ENCODE measurements around the gene PEX13. TPM values are rescaled to one million over a fixed set of nuclear protein-coding genes. Genes with fewer than 3 reads are reported as not detected.

Gene PEX13
- total and polyA plus RNA-seq, 10 of the 15 experiments (the other 5 are each of a cell fraction or from before 2014, with no cell fraction given), result 2.6 to 27.6 (median 17.8) TPM

DNA sequence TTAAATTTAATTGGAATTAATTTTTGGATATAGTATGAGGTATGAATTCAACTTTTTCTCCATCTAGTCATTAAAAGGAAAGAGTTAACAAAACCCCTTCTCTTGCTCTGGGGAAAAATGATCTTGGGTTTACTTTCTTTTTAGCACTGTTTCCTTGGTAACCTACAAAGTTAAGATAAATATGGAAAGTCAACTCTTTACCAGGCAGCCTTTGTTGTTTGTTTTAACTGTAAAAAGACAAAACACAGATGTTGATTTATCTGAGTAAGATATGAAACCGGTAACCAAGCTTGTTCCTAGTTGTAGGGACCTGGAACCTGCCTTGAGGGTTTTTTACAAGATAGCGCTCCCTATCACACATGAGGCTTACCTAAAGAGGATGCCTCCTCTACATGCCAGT lies 38.0 kb downstream of the PEX13 start:
- Histone ChIP-seq H3K36me3 (ENCODE audit: control insufficient read depth in 2 of 2, insufficient read depth in 2 of 2, low read length in 1 of 2) (no peaks in the 10 kb centered on the region), H3K4me2 (ENCODE audit: control insufficient read depth, insufficient read depth) (no peak overlapping the region), H4K20me1 (ENCODE audit: control insufficient read depth, insufficient read depth) (no peaks in the 10 kb centered on the region), H3K27ac (ENCODE audit: control insufficient read depth, insufficient read depth) (no peak overlapping the region), H3K27me3 (replicated peaks in 1 of 2; ENCODE audit: control insufficient read depth in 2 of 2, insufficient read depth in 2 of 2, low read length in 1 of 2) (no peaks in the 10 kb centered on the region), H3K79me2 (ENCODE audit: control insufficient read depth, insufficient read depth, low read length) (no peaks in the 10 kb centered on the region), H3K4me3 (no peak overlapping the region), H3K9me3 (replicated peaks; ENCODE audit: control insufficient read depth, insufficient read depth, low read length) (no peaks in the 10 kb centered on the region), H3K4me1 (ENCODE audit: control insufficient read depth, insufficient read depth, low read length) (no peaks in the 10 kb centered on the region), H3K9ac (ENCODE audit: control insufficient read depth, insufficient read depth, low read length) (no peak overlapping the region), H2AFZ (ENCODE audit: control insufficient read depth, low read depth, low read length) (no peak overlapping the region)
- DNase-seq (ENCODE audit: low read depth, low spot score), result no peak
- in situ Hi-C loops (cut with MboI), result no loop called here
- POLR2A ChIA-PET, result interaction anchor here (0.9 to 1.0 kb wide), 2 partner anchors 11 to 20 kb away, joined by 3 read pairs; no protein-coding TSS in a partner anchor
- no peak for FAIRE-seq
- no peak for ATAC-seq
- WGBS (ENCODE audit: insufficient coverage, insufficient replicate concordance, low lambda C conversion rate, missing lambda C conversion rate), result 77% methylated on average over 2 of the region's 2 CpGs
- TF ChIP-seq, protein P1, sequence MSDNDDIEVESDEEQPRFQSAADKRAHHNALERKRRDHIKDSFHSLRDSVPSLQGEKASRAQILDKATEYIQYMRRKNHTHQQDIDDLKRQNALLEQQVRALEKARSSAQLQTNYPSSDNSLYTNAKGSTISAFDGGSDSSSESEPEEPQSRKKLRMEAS (IDR thresholded peaks at IDR 0.05; ENCODE audit: low read depth, low read length), result no peak
- no peak for TF ChIP-seq POU2F2 (IDR thresholded peaks at IDR 0.05; ENCODE audit: borderline replicate concordance, low read depth, low read length)
- no peak for TF ChIP-seq CBX3 (IDR thresholded peaks at IDR 0.05; ENCODE audit: borderline replicate concordance, low read depth)
- no peak for TF ChIP-seq HCFC1 (IDR thresholded peaks at IDR 0.05; ENCODE audit: low read length)
- no peak for TF ChIP-seq MEF2A (IDR thresholded peaks at IDR 0.05; ENCODE audit: insufficient read depth, low read depth, low read length)
- no peak for TF ChIP-seq MYC (IDR thresholded peaks at IDR 0.05; ENCODE audit: insufficient read depth, insufficient read length, insufficient replicate concordance, low read length, severe bottlenecking)
- no peak for TF ChIP-seq MXI1 (IDR thresholded peaks at IDR 0.05; ENCODE audit: low read depth, low read length)
- no peak for TF ChIP-seq SMARCA5 (IDR thresholded peaks at IDR 0.05)
- TF ChIP-seq, protein P2, sequence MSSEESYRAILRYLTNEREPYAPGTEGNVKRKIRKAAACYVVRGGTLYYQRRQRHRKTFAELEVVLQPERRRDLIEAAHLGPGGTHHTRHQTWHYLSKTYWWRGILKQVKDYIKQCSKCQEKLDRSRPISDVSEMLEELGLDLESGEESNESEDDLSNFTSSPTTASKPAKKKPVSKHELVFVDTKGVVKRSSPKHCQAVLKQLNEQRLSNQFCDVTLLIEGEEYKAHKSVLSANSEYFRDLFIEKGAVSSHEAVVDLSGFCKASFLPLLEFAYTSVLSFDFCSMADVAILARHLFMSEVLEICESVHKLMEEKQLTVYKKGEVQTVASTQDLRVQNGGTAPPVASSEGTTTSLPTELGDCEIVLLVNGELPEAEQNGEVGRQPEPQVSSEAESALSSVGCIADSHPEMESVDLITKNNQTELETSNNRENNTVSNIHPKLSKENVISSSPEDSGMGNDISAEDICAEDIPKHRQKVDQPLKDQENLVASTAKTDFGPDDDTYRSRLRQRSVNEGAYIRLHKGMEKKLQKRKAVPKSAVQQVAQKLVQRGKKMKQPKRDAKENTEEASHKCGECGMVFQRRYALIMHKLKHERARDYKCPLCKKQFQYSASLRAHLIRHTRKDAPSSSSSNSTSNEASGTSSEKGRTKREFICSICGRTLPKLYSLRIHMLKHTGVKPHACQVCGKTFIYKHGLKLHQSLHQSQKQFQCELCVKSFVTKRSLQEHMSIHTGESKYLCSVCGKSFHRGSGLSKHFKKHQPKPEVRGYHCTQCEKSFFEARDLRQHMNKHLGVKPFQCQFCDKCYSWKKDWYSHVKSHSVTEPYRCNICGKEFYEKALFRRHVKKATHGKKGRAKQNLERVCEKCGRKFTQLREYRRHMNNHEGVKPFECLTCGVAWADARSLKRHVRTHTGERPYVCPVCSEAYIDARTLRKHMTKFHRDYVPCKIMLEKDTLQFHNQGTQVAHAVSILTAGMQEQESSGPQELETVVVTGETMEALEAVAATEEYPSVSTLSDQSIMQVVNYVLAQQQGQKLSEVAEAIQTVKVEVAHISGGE (CRISPR knock-in tag; IDR thresholded peaks at IDR 0.05), result no peak
- TF ChIP-seq, protein P3, sequence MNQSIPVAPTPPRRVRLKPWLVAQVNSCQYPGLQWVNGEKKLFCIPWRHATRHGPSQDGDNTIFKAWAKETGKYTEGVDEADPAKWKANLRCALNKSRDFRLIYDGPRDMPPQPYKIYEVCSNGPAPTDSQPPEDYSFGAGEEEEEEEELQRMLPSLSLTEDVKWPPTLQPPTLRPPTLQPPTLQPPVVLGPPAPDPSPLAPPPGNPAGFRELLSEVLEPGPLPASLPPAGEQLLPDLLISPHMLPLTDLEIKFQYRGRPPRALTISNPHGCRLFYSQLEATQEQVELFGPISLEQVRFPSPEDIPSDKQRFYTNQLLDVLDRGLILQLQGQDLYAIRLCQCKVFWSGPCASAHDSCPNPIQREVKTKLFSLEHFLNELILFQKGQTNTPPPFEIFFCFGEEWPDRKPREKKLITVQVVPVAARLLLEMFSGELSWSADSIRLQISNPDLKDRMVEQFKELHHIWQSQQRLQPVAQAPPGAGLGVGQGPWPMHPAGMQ (IDR thresholded peaks at IDR 0.05; ENCODE audit: borderline replicate concordance), result no peak
- TF ChIP-seq MTA2 (IDR thresholded peaks at IDR 0.05; ENCODE audit: low read depth), result no peak
- TF ChIP-seq CHD1 (IDR thresholded peaks at IDR 0.05; ENCODE audit: low read depth, low read length), result no peak
- TF ChIP-seq, protein P4, sequence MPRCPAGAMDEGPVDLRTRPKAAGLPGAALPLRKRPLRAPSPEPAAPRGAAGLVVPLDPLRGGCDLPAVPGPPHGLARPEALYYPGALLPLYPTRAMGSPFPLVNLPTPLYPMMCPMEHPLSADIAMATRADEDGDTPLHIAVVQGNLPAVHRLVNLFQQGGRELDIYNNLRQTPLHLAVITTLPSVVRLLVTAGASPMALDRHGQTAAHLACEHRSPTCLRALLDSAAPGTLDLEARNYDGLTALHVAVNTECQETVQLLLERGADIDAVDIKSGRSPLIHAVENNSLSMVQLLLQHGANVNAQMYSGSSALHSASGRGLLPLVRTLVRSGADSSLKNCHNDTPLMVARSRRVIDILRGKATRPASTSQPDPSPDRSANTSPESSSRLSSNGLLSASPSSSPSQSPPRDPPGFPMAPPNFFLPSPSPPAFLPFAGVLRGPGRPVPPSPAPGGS (IDR thresholded peaks at IDR 0.05; ENCODE audit: borderline replicate concordance, insufficient read depth, low read depth, low read length, poor library complexity, severe bottlenecking), result no peak
- no peak for TF ChIP-seq TCF3 (IDR thresholded peaks at IDR 0.05; ENCODE audit: borderline replicate concordance, insufficient read depth, low read depth, low read length)
- CTCF ChIA-PET, result no interaction called here
- RAD21 ChIA-PET (ENCODE audit: unreplicated experiment), result no interaction called here
- intact Hi-C loops (cut with micrococcal nuclease; ENCODE audit: unreplicated experiment), result no loop called here
- BruUV-seq (replicated peaks), result TSS peak; percentile 52
- SMC1A ChIA-PET (ENCODE audit: uncharacterized antibody, unreplicated experiment), result no interaction called here

Measured in GM12878 (cell line).